NCI-H1417 treated with DMSO at 0.1 percent for 48 hours (cell line): ENCODE data around the gene GNRHR.

Experiments
- DNase-seq: peaks from one replicate; lab custom pipeline; 2025; lab: John Stamatoyannopoulos, UW

GNRHR gene

DNA sequence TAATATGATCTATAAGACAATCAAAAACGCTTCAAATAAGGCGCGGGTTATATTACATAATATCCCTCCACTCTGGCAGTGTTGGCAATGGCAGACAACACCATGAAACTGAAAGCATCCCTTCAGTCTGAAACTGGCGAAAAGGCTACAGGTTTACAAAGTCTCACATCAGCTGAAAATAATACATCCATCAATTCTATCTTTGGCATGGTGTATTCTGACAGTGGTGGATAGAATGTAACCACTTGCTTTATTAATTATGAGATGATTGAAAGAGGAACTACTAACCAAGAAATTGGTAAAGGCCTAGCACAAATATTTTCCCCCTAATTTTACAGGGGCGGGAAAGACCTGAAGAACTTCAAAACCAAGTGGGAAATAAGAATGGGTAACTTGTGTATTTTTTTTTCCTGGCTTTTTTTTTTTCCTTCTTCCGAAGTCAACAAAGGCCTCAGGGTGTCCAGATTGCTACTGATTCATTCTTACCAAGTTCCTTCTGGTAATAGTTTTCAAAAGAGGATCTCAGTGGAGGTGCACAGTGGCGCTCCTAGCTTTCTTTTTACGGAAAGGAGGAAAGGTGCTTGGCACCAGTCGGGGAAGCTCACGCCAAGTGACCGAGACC, 54.0 kb downstream of the GNRHR start:
- no peak for DNase-seq

- DNase-seq = no peak
These were observed 54.6 kb downstream of the GNRHR start for GRCh38 chr4:67699603-67700002.

- no peak for DNase-seq
These were observed 56.1 kb downstream of the GNRHR start for GRCh38 chr4:67697860-67698687.

GRCh38 chr4:67696061-67696460, 58.1 kb downstream of the GNRHR start:
- DNase-seq = no peak

DNA sequence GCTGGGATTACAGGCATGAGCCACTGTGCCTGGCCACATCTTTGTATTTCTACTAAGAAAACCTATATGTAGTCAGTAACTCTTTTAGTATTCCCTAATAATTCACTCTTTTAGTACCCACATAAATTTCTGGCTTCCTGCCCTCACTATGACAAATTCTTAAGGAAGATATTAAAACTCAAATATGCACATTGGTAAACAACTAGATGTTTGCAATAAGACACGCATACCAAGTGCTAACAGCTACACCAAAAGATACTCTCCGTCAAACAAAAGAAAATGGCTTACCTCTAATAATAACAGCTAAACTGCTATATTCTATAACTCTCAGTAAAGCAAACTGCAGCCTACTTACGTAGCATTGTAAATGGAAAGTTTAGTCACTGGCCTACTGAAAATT, 59.5 kb downstream of the GNRHR start:
- no peak for DNase-seq

DNA sequence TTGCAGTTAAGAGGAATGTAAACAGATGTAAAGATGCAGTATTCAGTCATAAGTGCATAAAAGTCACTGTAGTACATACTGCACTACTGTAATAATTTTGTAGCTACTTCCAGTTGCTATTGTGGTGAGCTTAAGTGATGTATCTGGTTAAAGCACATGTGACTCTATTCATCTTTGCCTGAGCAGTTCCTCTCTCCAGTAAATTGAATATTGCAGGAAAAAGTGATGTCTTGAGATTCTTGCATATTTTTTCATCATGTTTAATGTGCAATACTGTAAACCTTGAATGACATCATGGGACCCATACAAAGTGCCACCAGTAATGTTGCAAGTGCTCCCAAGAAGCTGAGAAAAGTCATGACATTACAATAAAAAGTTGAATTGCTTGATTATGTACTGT, 62.9 kb downstream of the GNRHR start:
- no peak for DNase-seq
